Left renal pelvis (tissue), 4 donors: ENCODE results near the gene KREMEN1. TPM values are rescaled to one million over a fixed set of nuclear protein-coding genes. Genes with fewer than 3 reads are reported as not detected.

Experiments used
- DNase-seq, 4 donors: peaks; one replicate each; pipeline ENCODE4 v3.0.0-alpha.2; 2013; ENCODE audit warnings: low read depth in 4 of 4, low spot score in 3 of 4
- polyA plus RNA-seq, 4 donors: library from polyadenylated mRNA; unstranded; fragments of 120-200 nt; gene quantifications; one replicate each; pipeline ENCODE4 v1.2.1, GENCODE V29; 2013; ENCODE audit not compliant: insufficient read length in 4 of 4

KREMEN1 gene
- polyA plus RNA-seq, 4 donors: 11.8 to 25.9 (median 21.3) TPM

DNA sequence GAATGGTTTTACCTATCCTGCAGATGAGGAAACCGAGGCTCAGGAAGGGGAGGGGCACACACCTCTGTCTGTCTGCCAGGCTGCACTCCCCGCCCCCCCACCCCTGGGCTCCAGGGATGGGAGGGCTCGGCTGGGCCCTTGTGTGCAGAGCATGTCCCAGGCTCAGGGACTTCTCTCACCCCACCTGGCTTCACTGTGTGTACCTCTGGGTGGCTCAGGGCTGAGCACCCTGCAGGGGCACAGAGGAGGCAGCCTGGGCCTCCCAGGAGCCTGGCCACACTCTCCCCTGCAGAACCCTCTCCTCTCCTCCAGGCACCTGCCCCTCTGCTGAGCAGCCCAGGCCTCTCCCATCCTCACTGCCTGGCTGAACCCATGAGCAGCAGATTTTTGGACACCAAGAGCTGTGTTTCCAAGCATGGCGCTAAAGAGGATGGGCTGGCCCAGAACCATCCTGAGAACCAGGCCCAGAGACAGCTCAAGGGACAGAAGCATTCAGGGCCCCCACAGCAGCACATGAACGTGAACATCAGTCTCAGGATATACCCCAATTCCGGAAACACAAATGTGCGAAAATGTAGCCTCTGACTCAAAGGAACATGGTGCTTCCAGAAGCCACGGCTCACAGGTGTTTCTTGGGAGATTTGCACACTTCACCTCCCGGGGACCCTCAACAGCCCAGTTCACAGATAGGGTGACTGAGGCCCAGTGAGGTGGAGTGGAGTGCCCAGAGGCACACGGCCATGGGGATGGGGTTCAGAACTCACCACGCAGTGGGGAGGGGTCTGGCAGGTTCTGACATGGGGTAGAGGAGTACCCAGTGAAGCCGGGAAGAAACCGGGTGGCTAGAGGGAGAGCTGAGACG lies 143.4 kb downstream of the KREMEN1 start:
- no peak for DNase-seq

DNA sequence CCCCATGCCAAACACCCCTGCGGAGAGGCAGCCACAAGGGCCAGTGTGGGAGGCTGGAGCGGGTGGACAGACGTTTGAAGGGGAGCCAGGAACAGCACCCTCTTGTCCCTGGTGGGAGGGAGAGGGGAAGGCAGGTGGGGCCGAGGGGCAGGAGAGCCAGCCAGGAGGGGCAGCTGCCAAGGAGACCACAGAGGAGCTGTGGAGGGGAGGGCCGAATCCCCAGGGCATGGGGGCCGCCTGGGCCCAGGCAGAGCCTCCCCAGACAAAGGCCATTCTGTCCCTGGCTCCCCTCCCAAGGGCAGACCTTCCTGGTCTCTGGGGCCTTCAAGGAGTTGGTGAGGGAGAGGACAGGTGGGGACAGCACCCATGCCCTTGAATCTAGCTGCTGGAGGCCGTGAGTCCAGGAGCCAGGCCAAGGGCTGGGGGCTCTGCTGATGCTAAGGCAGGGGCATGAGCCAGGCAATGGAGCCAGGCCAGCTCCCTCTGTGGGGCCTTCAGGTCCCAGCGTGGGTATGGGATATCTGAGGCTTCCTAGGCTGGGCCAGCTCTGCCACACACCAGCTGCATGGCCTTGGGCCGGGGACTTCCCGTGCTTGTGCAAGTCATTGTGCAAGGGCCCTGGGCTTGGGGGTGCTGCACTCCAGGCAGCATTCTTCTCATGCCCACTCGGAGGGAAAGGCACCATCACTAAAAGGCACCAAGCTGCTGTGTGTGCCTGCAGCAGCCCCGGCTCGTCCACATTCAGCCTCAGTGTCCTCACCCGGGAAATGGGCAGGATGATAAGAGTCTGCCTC lies 144.2 kb downstream of the KREMEN1 start:
- no peak for DNase-seq

Other genes with a start within 250 kb of the KREMEN1 start
- gene ZNRF3, start 189.5 kb upstream of the KREMEN1 start, polyA plus RNA-seq: 10 to 100 TPM in 3 of 4 donors, 1 to 10 TPM in 1; 9.6 to 30.3 (median 29.2) TPM
- gene C22orf31, start 11.2 kb upstream of the KREMEN1 start, polyA plus RNA-seq: 1 to 10 TPM in 3 of 4 donors, under 1 TPM in 1; 0.45 to 1.7 (median 1.1) TPM
- 100 to 1,000 TPM in 1 of 4 donors, 10 to 100 TPM in 2, 1 to 10 TPM in 1; 7.7 to 122 (median 66.6) TPM for gene EMID1, start 132.9 kb downstream of the KREMEN1 start, polyA plus RNA-seq
- gene RHBDD3, start 194.9 kb downstream of the KREMEN1 start, polyA plus RNA-seq: 10 to 100 TPM; 22.5 to 40.3 (median 26.3) TPM
- 100 to 1,000 TPM; 240 to 371 (median 332) TPM for gene EWSR1, start 195.2 kb downstream of the KREMEN1 start, polyA plus RNA-seq
- gene GAS2L1, start 233.6 kb downstream of the KREMEN1 start, polyA plus RNA-seq: 10 to 100 TPM in 1 of 4 donors, 1 to 10 TPM in 3; 5.3 to 10.9 (median 7.9) TPM
- gene RASL10A, start 242.7 kb downstream of the KREMEN1 start, polyA plus RNA-seq: under 1 TPM; 0.33 to 0.63 (median 0.45) TPM